ENCODE measurements around the gene NEK11. TPM values are rescaled to one million over a fixed set of nuclear protein-coding genes. Genes with fewer than 3 reads are reported as not detected.

The NEK11 gene
- total RNA-seq, 2 donors from 2014 or later, result 1.8 to 10.3 TPM

- no peaks in the 10 kb centered on the region for H3K27me3 ChIP-seq (replicated peaks; ENCODE audit: insufficient read depth)
- no peaks in the 10 kb centered on the region for H3K9me3 ChIP-seq
- H3K27ac ChIP-seq, result no peak overlapping the region
- DNase-seq (ENCODE audit: low spot score) (no peak), ATAC-seq (ENCODE audit: insufficient number of reproducible peaks, low FRiP score, low read depth) (no peak)
- no peaks in the 10 kb centered on the region for H3K4me1 ChIP-seq (ENCODE audit: control insufficient read depth in 1 of 2, low read depth in 2 of 2)
- no peak for TF ChIP-seq CTCF (IDR thresholded peaks at IDR 0.05)
- no peak overlapping the region for H3K4me3 ChIP-seq
- H3K36me3 ChIP-seq, result no peaks in the 10 kb centered on the region
These were observed 99.0 kb downstream of the NEK11 start for GRCh38 chr3:131125684-131126083.

- no peak overlapping the region for H3K4me3 ChIP-seq
- DNase-seq (ENCODE audit: low spot score), result no peak
- H3K27me3 ChIP-seq (replicated peaks; ENCODE audit: insufficient read depth), result no peaks in the 10 kb centered on the region
- H3K36me3 ChIP-seq, result no peaks in the 10 kb centered on the region
- no peak for ATAC-seq (ENCODE audit: insufficient number of reproducible peaks, low FRiP score, low read depth)
- TF ChIP-seq CTCF (IDR thresholded peaks at IDR 0.05), result no peak
- H3K9me3 ChIP-seq, result no peaks in the 10 kb centered on the region
- no peak overlapping the region for H3K27ac ChIP-seq
- H3K4me1 ChIP-seq (ENCODE audit: control insufficient read depth in 1 of 2, low read depth in 2 of 2), result no peaks in the 10 kb centered on the region
These were observed 114.2 kb downstream of the NEK11 start for GRCh38 chr3:131140891-131141290.

GRCh38 chr3:131141770-131142169, 115.1 kb downstream of the NEK11 start:
- TF ChIP-seq CTCF (IDR thresholded peaks at IDR 0.05), result no peak
- ATAC-seq (ENCODE audit: insufficient number of reproducible peaks, low FRiP score, low read depth), result no peak
- Histone ChIP-seq H3K27ac (no peak overlapping the region), H3K4me3 (no peak overlapping the region), H3K27me3 (replicated peaks; ENCODE audit: insufficient read depth) (no peaks in the 10 kb centered on the region), H3K36me3 (no peaks in the 10 kb centered on the region), H3K9me3 (no peaks in the 10 kb centered on the region), H3K4me1 (ENCODE audit: control insufficient read depth in 1 of 2, low read depth in 2 of 2) (no peaks in the 10 kb centered on the region)
- DNase-seq (ENCODE audit: low spot score), result no peak

GRCh38 chr3:131142580-131142979, 115.9 kb downstream of the NEK11 start:
- TF ChIP-seq CTCF (IDR thresholded peaks at IDR 0.05), result no peak
- Histone ChIP-seq H3K36me3 (no peaks in the 10 kb centered on the region), H3K9me3 (no peaks in the 10 kb centered on the region), H3K4me1 (ENCODE audit: control insufficient read depth in 1 of 2, low read depth in 2 of 2) (no peaks in the 10 kb centered on the region), H3K27ac (no peak overlapping the region), H3K27me3 (replicated peaks; ENCODE audit: insufficient read depth) (no peaks in the 10 kb centered on the region), H3K4me3 (no peak overlapping the region)
- DNase-seq (ENCODE audit: low spot score) (no peak), ATAC-seq (ENCODE audit: insufficient number of reproducible peaks, low FRiP score, low read depth) (no peak)

- H3K27me3 ChIP-seq (replicated peaks; ENCODE audit: insufficient read depth), result no peaks in the 10 kb centered on the region
These were observed 117.1 kb downstream of the NEK11 start for GRCh38 chr3:131143802-131144201.

More at GRCh38 chr3:131143802-131144201, 117.1 kb downstream of the NEK11 start:
- ATAC-seq (ENCODE audit: insufficient number of reproducible peaks, low FRiP score, low read depth) (no peak), DNase-seq (ENCODE audit: low spot score) (no peak)
- H3K27ac ChIP-seq, result no peak overlapping the region
- no peaks in the 10 kb centered on the region for H3K36me3 ChIP-seq
- TF ChIP-seq CTCF (IDR thresholded peaks at IDR 0.05), result no peak
- no peak overlapping the region for H3K4me3 ChIP-seq
- no peaks in the 10 kb centered on the region for H3K4me1 ChIP-seq (ENCODE audit: control insufficient read depth in 1 of 2, low read depth in 2 of 2)
- H3K9me3 ChIP-seq, result no peaks in the 10 kb centered on the region

All from thoracic aorta (tissue), 2 donors.